Measurements from ENCODE around the gene RREB1.

The RREB1 gene

DNA sequence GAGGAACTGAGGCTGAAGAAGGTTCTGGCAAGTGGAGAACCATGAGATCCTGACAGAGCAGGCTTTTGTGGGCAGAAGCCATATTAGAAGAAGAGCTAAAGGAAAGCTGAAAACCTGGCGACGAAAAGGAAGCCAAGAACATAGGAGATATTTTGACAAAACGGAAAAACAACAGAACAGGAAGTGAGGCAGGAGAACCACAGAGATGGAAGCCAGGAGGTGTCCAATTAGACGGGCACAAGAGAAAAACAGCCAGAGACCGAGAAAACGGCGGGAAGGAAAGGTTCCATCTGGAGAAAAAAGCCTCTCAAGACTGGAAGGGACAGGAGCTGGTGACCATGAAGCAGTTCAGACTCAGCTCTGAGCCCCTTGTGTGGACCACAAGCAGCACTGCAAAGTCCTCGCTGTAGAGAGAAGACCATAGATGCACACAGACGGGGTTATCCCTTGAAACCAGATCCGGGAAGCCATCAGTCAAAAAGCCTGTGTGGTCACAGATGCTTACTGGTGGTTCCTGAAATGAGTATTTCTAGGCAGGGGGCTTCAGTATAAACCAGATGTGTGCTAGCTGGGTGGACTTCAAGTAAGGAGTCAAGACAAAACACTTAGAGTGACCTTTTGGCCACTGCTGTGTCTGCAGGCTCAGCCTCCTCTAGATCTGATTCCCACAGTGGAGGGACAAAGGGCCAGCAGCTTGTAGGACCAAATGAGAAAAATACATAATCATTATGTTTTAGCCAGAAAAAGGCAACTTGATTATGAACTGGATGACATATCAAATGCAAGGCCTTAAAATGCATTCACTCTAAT lies 174.5 kb downstream of the RREB1 start:
- Histone ChIP-seq H3K36me3 (ENCODE audit: control insufficient read depth, insufficient read depth, low read length) (no peaks in the 10 kb centered on the region), H3K27me3 (ENCODE audit: control insufficient read depth, insufficient read depth, low read length, poor library complexity, severe bottlenecking) (no peaks in the 10 kb centered on the region), H3K4me1 (ENCODE audit: control insufficient read depth, insufficient read depth, low read length) (no peaks in the 10 kb centered on the region), H3K27ac (ENCODE audit: insufficient read depth, low read depth, low read length, poor library complexity, severe bottlenecking) (no peak overlapping the region), H3K9me3 (ENCODE audit: control insufficient read depth, low read length) (no peaks in the 10 kb centered on the region), H3K4me3 (ENCODE audit: insufficient read depth, low read depth, low read length) (no peak overlapping the region)
- WGBS, 2 experiments = 85 to 95% methylated on average over 9 to 10 of the region's 10 CpGs

DNA sequence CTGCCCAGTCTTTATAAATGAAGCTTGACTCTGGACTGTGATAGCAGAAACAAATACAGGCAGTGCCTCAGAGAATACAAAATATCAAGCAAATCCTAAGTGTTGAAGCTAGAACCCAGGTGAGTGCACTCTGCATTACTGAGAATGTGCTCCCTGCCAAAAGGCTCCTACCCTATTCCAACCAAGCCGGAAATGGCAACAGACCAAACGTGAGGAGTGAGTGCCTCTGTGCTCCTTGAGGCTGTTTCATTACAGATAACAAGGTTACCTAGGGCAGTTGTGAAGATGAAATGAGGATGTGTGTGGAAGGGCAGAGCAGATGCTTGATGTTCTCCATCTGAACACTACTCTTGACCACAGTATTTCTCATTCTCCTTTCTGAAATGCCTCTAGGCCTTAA lies 175.9 kb downstream of the RREB1 start:
- H3K4me1 ChIP-seq (ENCODE audit: control insufficient read depth, insufficient read depth, low read length) = no peaks in the 10 kb centered on the region
- no peak overlapping the region for H3K4me3 ChIP-seq (ENCODE audit: insufficient read depth, low read depth, low read length)
- no peaks in the 10 kb centered on the region for H3K27me3 ChIP-seq (ENCODE audit: control insufficient read depth, insufficient read depth, low read length, poor library complexity, severe bottlenecking)
- WGBS, 2 experiments = 93 to 96% methylated on average over 2 of the region's 2 CpGs
- H3K36me3 ChIP-seq (ENCODE audit: control insufficient read depth, insufficient read depth, low read length) = peaks cover 8% of the 10 kb centered on the region
- H3K27ac ChIP-seq (ENCODE audit: insufficient read depth, low read depth, low read length, poor library complexity, severe bottlenecking) = no peak overlapping the region
- no peaks in the 10 kb centered on the region for H3K9me3 ChIP-seq (ENCODE audit: control insufficient read depth, low read length)

DNA sequence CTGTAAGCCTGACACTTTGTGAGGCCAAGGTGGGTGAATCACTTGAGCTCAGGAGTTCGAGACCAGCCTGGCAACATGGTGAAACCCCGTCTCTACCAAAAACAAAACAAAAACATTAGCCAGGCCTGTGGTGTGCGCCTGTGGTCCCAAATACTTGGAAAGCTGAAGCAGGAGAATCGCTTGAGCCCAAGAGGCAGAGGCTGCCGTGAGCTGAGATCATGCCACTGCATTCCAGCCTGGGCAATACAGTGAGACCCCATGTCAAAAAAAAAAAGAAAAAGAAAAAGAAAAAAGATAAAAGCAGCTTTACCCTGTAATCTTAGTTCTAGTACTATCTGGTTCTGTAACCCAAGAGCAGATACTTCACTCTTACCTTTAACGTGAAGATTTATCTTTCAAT lies 177.7 kb downstream of the RREB1 start:
- no peaks in the 10 kb centered on the region for H3K9me3 ChIP-seq (ENCODE audit: control insufficient read depth, low read length)
- no peaks in the 10 kb centered on the region for H3K4me1 ChIP-seq (ENCODE audit: control insufficient read depth, insufficient read depth, low read length)
- H3K27ac ChIP-seq (ENCODE audit: insufficient read depth, low read depth, low read length, poor library complexity, severe bottlenecking) = no peak overlapping the region
- H3K27me3 ChIP-seq (ENCODE audit: control insufficient read depth, insufficient read depth, low read length, poor library complexity, severe bottlenecking) = no peaks in the 10 kb centered on the region
- peaks cover 13% of the 10 kb centered on the region for H3K36me3 ChIP-seq (ENCODE audit: control insufficient read depth, insufficient read depth, low read length)
- 95% methylated on average over 6 of the region's 6 CpGs for WGBS, 2 experiments
- H3K4me3 ChIP-seq (ENCODE audit: insufficient read depth, low read depth, low read length) = no peak overlapping the region

DNA sequence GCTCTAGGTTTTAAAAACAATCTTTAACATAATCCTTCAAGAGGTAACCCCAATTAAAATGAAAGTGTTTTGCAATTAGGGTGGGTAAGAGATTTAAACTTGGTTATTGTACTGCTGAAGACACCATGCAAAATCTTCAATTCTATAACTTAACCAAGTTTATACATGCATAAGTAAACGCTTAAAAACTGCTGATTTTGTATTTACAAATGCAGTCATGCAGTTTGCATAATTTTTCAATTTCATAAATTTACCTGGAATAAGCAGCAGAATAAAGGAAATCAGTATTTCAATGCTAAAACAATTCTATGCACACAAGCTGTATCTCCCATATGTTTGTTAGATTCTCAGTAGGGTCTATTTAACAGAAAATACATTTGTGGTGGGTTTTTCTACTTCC lies 182.3 kb downstream of the RREB1 start:
- Histone ChIP-seq H3K4me1 (ENCODE audit: control insufficient read depth, insufficient read depth, low read length) (no peaks in the 10 kb centered on the region), H3K9me3 (ENCODE audit: control insufficient read depth, low read length) (no peaks in the 10 kb centered on the region), H3K27me3 (ENCODE audit: control insufficient read depth, insufficient read depth, low read length, poor library complexity, severe bottlenecking) (no peaks in the 10 kb centered on the region), H3K27ac (ENCODE audit: insufficient read depth, low read depth, low read length, poor library complexity, severe bottlenecking) (no peak overlapping the region), H3K4me3 (ENCODE audit: insufficient read depth, low read depth, low read length) (no peak overlapping the region), H3K36me3 (ENCODE audit: control insufficient read depth, insufficient read depth, low read length) (peaks cover 16% of the 10 kb centered on the region)
- WGBS, 2 experiments = 83 to 93% methylated on average over 1 of the region's 1 CpG

DNA sequence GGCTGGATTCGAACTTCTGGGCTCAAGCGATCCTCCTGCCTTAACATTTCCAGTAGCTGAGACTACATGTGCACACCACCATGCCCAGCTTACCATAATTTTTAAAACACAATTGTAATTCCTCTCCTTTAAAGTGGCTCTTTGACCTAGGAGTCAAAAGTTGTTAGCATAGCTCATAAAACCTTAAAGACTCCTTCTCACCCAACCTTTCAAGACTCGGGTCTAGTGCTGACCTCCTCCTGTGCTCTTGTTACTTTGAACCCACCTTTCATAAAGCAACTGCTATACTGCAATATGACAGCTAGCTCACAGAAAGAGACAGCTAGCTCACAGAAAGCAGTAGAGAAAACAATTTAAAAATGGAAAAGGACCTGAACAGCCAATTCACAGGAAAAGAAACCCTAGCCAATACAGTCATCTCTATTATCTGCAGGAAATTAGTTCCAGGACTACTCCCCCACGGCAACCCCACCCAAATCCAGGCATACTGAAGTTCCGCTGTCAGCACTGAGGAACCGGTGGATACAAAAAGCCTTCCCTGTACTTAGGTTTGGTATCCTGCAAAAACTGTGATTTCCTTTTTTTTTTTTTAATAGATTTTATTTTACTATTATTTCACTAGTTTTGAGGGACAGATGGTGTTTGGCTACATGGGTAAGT lies 185.0 kb downstream of the RREB1 start:
- peaks cover 20% of the 10 kb centered on the region for H3K36me3 ChIP-seq (ENCODE audit: control insufficient read depth, insufficient read depth, low read length)
- no peaks in the 10 kb centered on the region for H3K9me3 ChIP-seq (ENCODE audit: control insufficient read depth, low read length)
- 94 to 95% methylated on average over 6 of the region's 6 CpGs for WGBS, 2 experiments

DNA sequence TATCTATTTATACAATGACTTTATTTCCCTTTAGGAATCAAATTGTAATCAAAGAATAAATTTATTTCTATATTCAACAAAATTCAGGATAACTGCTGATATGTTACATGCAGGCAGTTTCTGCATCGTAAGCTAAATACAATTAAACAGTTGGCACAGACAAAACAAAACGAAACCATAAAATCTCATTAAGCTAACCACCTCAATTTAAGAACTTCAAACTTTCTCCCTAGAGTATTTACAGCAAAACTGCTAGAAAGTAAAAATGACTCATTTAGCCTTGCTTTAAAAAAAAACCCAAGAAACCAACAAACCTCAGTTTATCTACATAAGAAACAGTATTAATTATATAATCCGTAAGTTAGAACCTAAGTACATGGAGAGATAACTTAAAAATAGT lies 188.2 kb downstream of the RREB1 start:
- no peaks in the 10 kb centered on the region for H3K27me3 ChIP-seq (ENCODE audit: control insufficient read depth, insufficient read depth, low read length, poor library complexity, severe bottlenecking)
- 48 to 51% methylated on average over 2 of the region's 3 CpGs for WGBS, 2 experiments

More for the DNA sequence above, 185.0 kb downstream of the RREB1 start:
- Histone ChIP-seq H3K27ac (ENCODE audit: insufficient read depth, low read depth, low read length, poor library complexity, severe bottlenecking) (no peak overlapping the region), H3K27me3 (ENCODE audit: control insufficient read depth, insufficient read depth, low read length, poor library complexity, severe bottlenecking) (no peaks in the 10 kb centered on the region), H3K4me3 (ENCODE audit: insufficient read depth, low read depth, low read length) (no peak overlapping the region), H3K4me1 (ENCODE audit: control insufficient read depth, insufficient read depth, low read length) (no peaks in the 10 kb centered on the region)

DNA sequence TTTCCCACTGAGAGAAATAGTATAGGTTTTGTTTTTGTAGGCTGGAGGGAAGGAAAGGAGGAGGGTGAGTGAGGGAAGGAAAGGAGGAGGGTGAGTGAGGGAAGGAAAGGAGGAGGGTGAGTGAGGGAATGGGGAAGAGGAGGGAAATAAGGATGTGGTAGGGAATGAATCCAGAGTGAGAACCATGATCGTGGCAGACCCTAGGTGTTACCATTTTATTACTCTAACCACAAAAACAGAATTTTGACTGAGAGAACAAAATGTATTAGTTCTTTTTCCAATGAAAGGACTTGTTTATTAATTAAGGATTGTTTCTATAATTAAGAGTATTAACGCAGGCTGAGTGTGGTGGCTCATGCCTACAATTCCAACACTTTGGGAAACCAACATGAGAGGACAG lies 188.8 kb downstream of the RREB1 start:
- peaks cover 21% of the 10 kb centered on the region for H3K36me3 ChIP-seq (ENCODE audit: control insufficient read depth, insufficient read depth, low read length)
- no peaks in the 10 kb centered on the region for H3K9me3 ChIP-seq (ENCODE audit: control insufficient read depth, low read length)
- 98 to 100% methylated on average over 1 to 2 of the region's 2 CpGs for WGBS, 2 experiments
- no peaks in the 10 kb centered on the region for H3K4me1 ChIP-seq (ENCODE audit: control insufficient read depth, insufficient read depth, low read length)
- no peak overlapping the region for H3K4me3 ChIP-seq (ENCODE audit: insufficient read depth, low read depth, low read length)
- H3K27me3 ChIP-seq (ENCODE audit: control insufficient read depth, insufficient read depth, low read length, poor library complexity, severe bottlenecking) = no peaks in the 10 kb centered on the region
- no peak overlapping the region for H3K27ac ChIP-seq (ENCODE audit: insufficient read depth, low read depth, low read length, poor library complexity, severe bottlenecking)

More for the DNA sequence above, 188.2 kb downstream of the RREB1 start:
- Histone ChIP-seq H3K4me3 (ENCODE audit: insufficient read depth, low read depth, low read length) (no peak overlapping the region), H3K36me3 (ENCODE audit: control insufficient read depth, insufficient read depth, low read length) (peaks cover 17% of the 10 kb centered on the region), H3K27ac (ENCODE audit: insufficient read depth, low read depth, low read length, poor library complexity, severe bottlenecking) (no peak overlapping the region), H3K4me1 (ENCODE audit: control insufficient read depth, insufficient read depth, low read length) (no peaks in the 10 kb centered on the region), H3K9me3 (ENCODE audit: control insufficient read depth, low read length) (no peaks in the 10 kb centered on the region)

DNA sequence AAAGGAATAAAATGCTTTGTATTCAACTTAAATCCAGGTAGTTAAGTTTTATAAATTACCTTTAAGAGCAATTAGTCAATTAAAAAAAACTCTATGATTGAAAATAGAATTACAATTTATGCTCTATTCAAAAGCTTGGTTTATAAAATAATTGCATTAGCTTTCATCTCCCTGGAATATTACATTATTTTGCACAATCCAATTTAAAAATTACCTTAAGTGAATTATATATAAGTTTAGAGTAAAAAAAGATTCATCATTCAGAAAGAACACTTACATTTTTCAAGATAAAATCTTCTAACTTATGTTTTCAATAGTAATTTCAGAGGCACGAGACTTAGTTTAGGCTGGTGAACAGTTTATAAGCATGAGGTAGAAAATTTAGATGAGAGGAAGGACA lies 190.4 kb downstream of the RREB1 start:
- Histone ChIP-seq H3K4me1 (ENCODE audit: control insufficient read depth, insufficient read depth, low read length) (no peaks in the 10 kb centered on the region), H3K4me3 (ENCODE audit: insufficient read depth, low read depth, low read length) (no peak overlapping the region), H3K27ac (ENCODE audit: insufficient read depth, low read depth, low read length, poor library complexity, severe bottlenecking) (no peak overlapping the region), H3K27me3 (ENCODE audit: control insufficient read depth, insufficient read depth, low read length, poor library complexity, severe bottlenecking) (no peaks in the 10 kb centered on the region), H3K9me3 (ENCODE audit: control insufficient read depth, low read length) (no peaks in the 10 kb centered on the region), H3K36me3 (ENCODE audit: control insufficient read depth, insufficient read depth, low read length) (peaks cover 25% of the 10 kb centered on the region)
- no CpG with 5 or more reads among the region's 1 CpG for WGBS, 2 experiments

DNA sequence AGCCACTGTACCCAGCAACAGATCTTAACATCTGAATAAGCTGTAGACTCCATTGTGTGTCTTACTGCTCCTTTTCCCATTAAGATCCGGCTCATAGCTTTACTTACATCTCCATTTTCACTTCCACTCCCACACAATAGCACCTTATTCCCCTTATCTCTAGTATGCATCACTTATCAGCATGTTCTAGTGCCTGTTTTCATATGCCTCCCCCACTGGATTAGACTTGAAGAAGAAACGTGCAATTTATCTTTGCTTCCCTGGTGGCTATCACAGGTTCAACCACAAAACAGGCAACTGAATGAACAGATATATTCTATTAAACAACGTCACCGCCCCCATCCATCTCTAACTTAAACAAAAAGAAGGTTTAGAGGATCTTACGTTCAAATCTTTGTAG lies 193.2 kb downstream of the RREB1 start:
- Histone ChIP-seq H3K4me3 (ENCODE audit: insufficient read depth, low read depth, low read length) (no peak overlapping the region), H3K4me1 (ENCODE audit: control insufficient read depth, insufficient read depth, low read length) (no peaks in the 10 kb centered on the region), H3K27me3 (ENCODE audit: control insufficient read depth, insufficient read depth, low read length, poor library complexity, severe bottlenecking) (no peaks in the 10 kb centered on the region), H3K36me3 (ENCODE audit: control insufficient read depth, insufficient read depth, low read length) (peaks cover 25% of the 10 kb centered on the region), H3K9me3 (ENCODE audit: control insufficient read depth, low read length) (no peaks in the 10 kb centered on the region), H3K27ac (ENCODE audit: insufficient read depth, low read depth, low read length, poor library complexity, severe bottlenecking) (no peak overlapping the region)
- WGBS, 2 experiments = 93 to 97% methylated on average over 5 of the region's 5 CpGs

Measured in ectodermal cell (in vitro differentiated cells).